ENCODE data around the gene ZCCHC4.

GRCh38 chr4:25310066-25310802 is 2.3 kb upstream of the ZCCHC4 start:
- no peak for TF ChIP-seq CTCF (IDR thresholded peaks at IDR 0.05; ENCODE audit: poor library complexity)
- TF ChIP-seq EZH2 (IDR thresholded peaks at IDR 0.05; ENCODE audit: borderline replicate concordance): no peak
